DOHH2 (cell line): Measurements from ENCODE around the gene SLC38A1.

Experiments
- H3F3A ChIP-seq: fragments of 200-600 bp; sonication (generic), shearing (Covaris generic); 2 replicates; pipeline ENCODE4 v1.6.0; 2016; ENCODE audit warnings: antibody characterized with exemption, mild to moderate bottlenecking; ENCODE audit not compliant: control insufficient read depth, insufficient read depth
- H3K27ac ChIP-seq: fragments of 200-600 bp; sonication (generic); 2 replicates; pipeline ENCODE4 v1.5.1; 2014; ENCODE audit warnings: low read depth, mild to moderate bottlenecking, low read length, moderate library complexity
- H3K27me3 ChIP-seq: fragments of 200-600 bp; sonication (generic); 2 replicates; pipeline ENCODE4 v1.6.1; 2014; ENCODE audit warnings: mild to moderate bottlenecking, low read length, mixed read lengths; ENCODE audit not compliant: control insufficient read depth
- H3K36me3 ChIP-seq: fragments of 200-600 bp; sonication (generic); 2 replicates; pipeline ENCODE4 v1.6.1; 2014; ENCODE audit warnings: mild to moderate bottlenecking, low read length, moderate library complexity, mixed read lengths; ENCODE audit not compliant: control insufficient read depth
- H3K4me1 ChIP-seq: fragments of 200-600 bp; sonication (generic); 2 replicates; pipeline ENCODE4 v1.6.1; 2014; ENCODE audit warnings: mild to moderate bottlenecking, low read length, mixed read lengths; ENCODE audit not compliant: control insufficient read depth
- H3K4me2 ChIP-seq: fragments of 200-600 bp; sonication (generic); 2 replicates; pipeline ENCODE4 v1.6.0; 2014; ENCODE audit warnings: mild to moderate bottlenecking, low read length, moderate library complexity
- H3K4me3 ChIP-seq: fragments of 200-600 bp; sonication (generic); 2 replicates; pipeline ENCODE4 v1.5.1; 2014; ENCODE audit warnings: mild to moderate bottlenecking, low read length, mixed read lengths
- H3K79me2 ChIP-seq: fragments of 200-600 bp; sonication (generic); 2 replicates; pipeline ENCODE4 v1.6.1; 2014; ENCODE audit warnings: mild to moderate bottlenecking, low read length, mixed read lengths; ENCODE audit not compliant: control insufficient read depth
- H3K9me2 ChIP-seq: fragments of 200-600 bp; sonication (generic); replicated peaks from 2 replicates; pipeline ENCODE4 v1.6.1; 2014; ENCODE audit warnings: mild to moderate bottlenecking, low read length, mixed read lengths; ENCODE audit not compliant: control insufficient read depth
- H3K9me3 ChIP-seq: fragments of 200-600 bp; sonication (generic); 2 replicates; pipeline ENCODE4 v1.6.1; 2014; ENCODE audit warnings: antibody characterized with exemption, low read length, mixed read lengths; ENCODE audit not compliant: control insufficient read depth, insufficient read depth
- H4K20me1 ChIP-seq: fragments of 200-600 bp; sonication (generic); 2 replicates; pipeline ENCODE4 v1.6.0; 2014; ENCODE audit warnings: low read depth, mild to moderate bottlenecking, antibody characterized with exemption, low read length, moderate library complexity; ENCODE audit not compliant: control insufficient read depth, insufficient read depth
- CTCF ChIP-seq: fragments of 200-600 bp; sonication (generic); IDR thresholded peaks from one replicate; pipeline ENCODE4 v1.5.1; 2014; ENCODE audit warnings: antibody characterized with exemption, mild to moderate bottlenecking, low read depth, low read length; ENCODE audit not compliant: poor library complexity, severe bottlenecking
- EZH2phosphoT487 ChIP-seq: fragments of 200-600 bp; sonication (generic); IDR thresholded peaks from 2 replicates; pipeline ENCODE4 v1.6.1; 2017; ENCODE audit warnings: borderline replicate concordance, mild to moderate bottlenecking, antibody characterized with exemption, low read length, moderate library complexity, mixed read lengths

The SLC38A1 gene

GRCh38 chr12:46133751-46134150 lies 135.1 kb downstream of the SLC38A1 start:
- Histone ChIP-seq H3K4me2 (no peak overlapping the region), H4K20me1 (no peaks in the 10 kb centered on the region), H3K4me1 (no peaks in the 10 kb centered on the region), H3K27me3 (peaks cover 48% of the 10 kb centered on the region), H3K79me2 (no peaks in the 10 kb centered on the region), H3K9me3 (no peaks in the 10 kb centered on the region), H3K36me3 (no peaks in the 10 kb centered on the region), H3K9me2 (no peaks in the 10 kb centered on the region), H3K4me3 (no peak overlapping the region), H3K27ac (no peak overlapping the region), H3F3A (no peaks in the 10 kb centered on the region)
- TF ChIP-seq CTCF: no peak
- TF ChIP-seq EZH2phosphoT487: no peak
